PC-3 (cell line): ENCODE results near the gene FBXO38. TPM values are rescaled to one million over a fixed set of nuclear protein-coding genes. Genes with fewer than 3 reads are reported as not detected.

ENCODE experiments used
- ATAC-seq: fragments of 200-7000 bp; cut with Tn5 transposase; 2 replicates; pipeline ENCODE4 v1.9.1; 2020; ENCODE audit warnings: mild to moderate bottlenecking, moderate library complexity
- BruUV-seq: library from RNA; stranded (reverse); fragments of 400-500 nt; replicated peaks from 2 replicates; lab custom pipeline; 2021; lab: Mats Ljungman, UMichigan
- CTCF ChIA-PET: fragments of 300-600 bp; sonication (Branson Sonifier 250); formaldehyde crosslinking; loops from one replicate; lab custom pipeline; 2022; ENCODE audit warnings: antibody characterized with exemption; lab: Charles Lee
- POLR2A ChIA-PET: fragments of 300-600 bp; sonication (Branson Sonifier 250); formaldehyde crosslinking; loops from one replicate; lab custom pipeline; 2022; ENCODE audit warnings: antibody characterized with exemption; ENCODE audit not compliant: unreplicated experiment; lab: Charles Lee
- DNase-seq: peaks from one replicate; pipeline ENCODE4 v3.0.0-alpha.2; 2015
- H2AFZ ChIP-seq: fragments of 300-600 bp; sonication (generic); 2 replicates; pipeline ENCODE4 v1.6.0; 2016; ENCODE audit warnings: antibody characterized with exemption, low read length
- H3F3A ChIP-seq: fragments of 300-600 bp; sonication (generic); one replicate; pipeline ENCODE4 v1.6.0; 2017; ENCODE audit warnings: antibody characterized with exemption, low read length, control low read depth, mild to moderate bottlenecking; ENCODE audit not compliant: unreplicated experiment
- H3K27ac ChIP-seq: fragments of 300-600 bp; sonication (generic); 2 replicates; pipeline ENCODE4 v1.5.1; 2016; ENCODE audit warnings: mild to moderate bottlenecking, low read length
- H3K27me3 ChIP-seq: fragments of 300-600 bp; sonication (generic); 2 replicates; pipeline ENCODE4 v1.6.1; 2016; ENCODE audit warnings: low read length, mixed read lengths
- H3K36me3 ChIP-seq: fragments of 300-600 bp; sonication (generic); 2 replicates; pipeline ENCODE4 v1.6.1; 2016; ENCODE audit warnings: low read depth, mixed run types, low read length, mixed read lengths
- H3K4me1 ChIP-seq: fragments of 300-600 bp; sonication (generic); 2 replicates; pipeline ENCODE4 v1.5.1; 2016; ENCODE audit warnings: low read length; ENCODE audit not compliant: insufficient read depth
- H3K4me2 ChIP-seq: fragments of 300-600 bp; sonication (generic); 2 replicates; pipeline ENCODE4 v1.6.0; 2016; ENCODE audit warnings: low read length
- H3K4me3 ChIP-seq: fragments of 300-600 bp; sonication (generic); 2 replicates; pipeline ENCODE4 v1.5.1; 2016; ENCODE audit warnings: mild to moderate bottlenecking, low read length, mixed read lengths
- H3K79me2 ChIP-seq: fragments of 300-600 bp; sonication (generic); 2 replicates; pipeline ENCODE4 v1.6.1; 2017; ENCODE audit warnings: low read length, mixed read lengths
- H3K9ac ChIP-seq: fragments of 300-600 bp; sonication (generic); 2 replicates; pipeline ENCODE4 v1.6.0; 2016; ENCODE audit warnings: mild to moderate bottlenecking, low read length
- H3K9me2 ChIP-seq: fragments of 300-600 bp; sonication (generic); replicated peaks from 2 replicates; pipeline ENCODE4 v1.6.1; 2016; ENCODE audit warnings: mixed run types, low read length, mixed read lengths
- H3K9me3 ChIP-seq: fragments of 300-600 bp; sonication (generic); 2 replicates; pipeline ENCODE4 v1.6.1; 2016; ENCODE audit warnings: low read length, mixed read lengths
- H4K20me1 ChIP-seq: fragments of 300-600 bp; sonication (generic); 2 replicates; pipeline ENCODE4 v1.6.1; 2016; ENCODE audit warnings: low read length, mixed read lengths
- EZH2 ChIP-seq: fragments of 300-600 bp; sonication (generic); IDR thresholded peaks from one replicate; pipeline ENCODE4 v1.6.1; 2017; ENCODE audit warnings: antibody characterized with exemption, mild to moderate bottlenecking, low read length; ENCODE audit not compliant: unreplicated experiment
- EZH2phosphoT487 ChIP-seq: fragments of 300-600 bp; sonication (generic); IDR thresholded peaks from 2 replicates; pipeline ENCODE4 v1.6.1; 2018; ENCODE audit warnings: mild to moderate bottlenecking, antibody characterized with exemption, low read length, borderline replicate concordance
- intact Hi-C: fragments of 100-400 bp; cut with micrococcal nuclease; formaldehyde crosslinking; loops from 2 replicates; pipeline ENCODE4 v1.9.0; 2023
- total RNA-seq: library from RNA; depleted of rRNA; stranded (reverse); fragments of >200 nt; gene quantifications from 2 replicates; pipeline ENCODE4 v1.2.3, GENCODE V29; 2014
- TF ChIP-seq, protein P1 (sequence below): fragments of 300-600 bp; sonication (generic); conservative IDR thresholded peaks from 2 replicates; pipeline ENCODE4 v1.5.1; 2017; ENCODE audit warnings: antibody characterized with exemption, low read depth, mild to moderate bottlenecking, low read length

The FBXO38 gene
- total RNA-seq, 1 experiment from 2014 or later, result 42.7 TPM

DNA sequence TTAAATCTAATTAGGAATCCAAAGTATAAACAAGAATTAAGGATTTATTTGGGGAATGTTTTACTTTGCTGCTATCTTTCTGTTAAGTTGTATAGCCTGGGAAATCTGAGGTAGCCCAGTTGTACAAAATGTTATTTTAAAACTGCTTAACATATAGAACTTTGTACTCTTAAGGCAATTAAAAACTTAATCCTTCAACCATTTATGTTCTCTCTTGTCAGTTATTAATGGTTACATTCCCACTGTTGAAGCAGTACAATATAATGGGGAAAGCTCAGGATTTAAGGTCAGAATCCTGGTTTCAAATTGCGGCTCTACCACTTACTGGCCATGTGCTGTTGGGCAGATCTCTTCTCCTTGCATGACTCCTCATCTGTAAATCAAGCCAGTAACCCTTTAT, 32.7 kb downstream of the FBXO38 start:
- no TSS peak for BruUV-seq
- Histone ChIP-seq H3K4me3 (no peak overlapping the region), H3K27me3 (no peaks in the 10 kb centered on the region), H3K4me1 (0 out of 2 replicates have a peak, but pooled peaks cover 4% of the 10 kb centered on the region), H3K9me2 (no peaks in the 10 kb centered on the region), H3K79me2 (no peaks in the 10 kb centered on the region), H2AFZ (no peak overlapping the region), H3K9ac (no peak overlapping the region), H3K9me3 (no peaks in the 10 kb centered on the region), H3K4me2 (no peak overlapping the region), H3K36me3 (peaks cover 65% of the 10 kb centered on the region), H3K27ac (peak overlapping the region; percentile 32; the same call in 1 of the 2 replicates), H4K20me1 (no peaks in the 10 kb centered on the region), H3F3A (no peaks in the 10 kb centered on the region)
- CTCF ChIA-PET, result interaction anchor here (0.5 kb wide), 1 partner anchor 22 kb away, joined by 5 read pairs; no protein-coding TSS in a partner anchor
- DNase-seq, result no peak
- TF ChIP-seq, protein P1, sequence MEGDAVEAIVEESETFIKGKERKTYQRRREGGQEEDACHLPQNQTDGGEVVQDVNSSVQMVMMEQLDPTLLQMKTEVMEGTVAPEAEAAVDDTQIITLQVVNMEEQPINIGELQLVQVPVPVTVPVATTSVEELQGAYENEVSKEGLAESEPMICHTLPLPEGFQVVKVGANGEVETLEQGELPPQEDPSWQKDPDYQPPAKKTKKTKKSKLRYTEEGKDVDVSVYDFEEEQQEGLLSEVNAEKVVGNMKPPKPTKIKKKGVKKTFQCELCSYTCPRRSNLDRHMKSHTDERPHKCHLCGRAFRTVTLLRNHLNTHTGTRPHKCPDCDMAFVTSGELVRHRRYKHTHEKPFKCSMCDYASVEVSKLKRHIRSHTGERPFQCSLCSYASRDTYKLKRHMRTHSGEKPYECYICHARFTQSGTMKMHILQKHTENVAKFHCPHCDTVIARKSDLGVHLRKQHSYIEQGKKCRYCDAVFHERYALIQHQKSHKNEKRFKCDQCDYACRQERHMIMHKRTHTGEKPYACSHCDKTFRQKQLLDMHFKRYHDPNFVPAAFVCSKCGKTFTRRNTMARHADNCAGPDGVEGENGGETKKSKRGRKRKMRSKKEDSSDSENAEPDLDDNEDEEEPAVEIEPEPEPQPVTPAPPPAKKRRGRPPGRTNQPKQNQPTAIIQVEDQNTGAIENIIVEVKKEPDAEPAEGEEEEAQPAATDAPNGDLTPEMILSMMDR, result no peak
- TF ChIP-seq EZH2, result no peak
- no peak for TF ChIP-seq EZH2phosphoT487
- intact Hi-C loops, result no loop called here
- no peak for ATAC-seq
- POLR2A ChIA-PET, result no interaction called here

DNA sequence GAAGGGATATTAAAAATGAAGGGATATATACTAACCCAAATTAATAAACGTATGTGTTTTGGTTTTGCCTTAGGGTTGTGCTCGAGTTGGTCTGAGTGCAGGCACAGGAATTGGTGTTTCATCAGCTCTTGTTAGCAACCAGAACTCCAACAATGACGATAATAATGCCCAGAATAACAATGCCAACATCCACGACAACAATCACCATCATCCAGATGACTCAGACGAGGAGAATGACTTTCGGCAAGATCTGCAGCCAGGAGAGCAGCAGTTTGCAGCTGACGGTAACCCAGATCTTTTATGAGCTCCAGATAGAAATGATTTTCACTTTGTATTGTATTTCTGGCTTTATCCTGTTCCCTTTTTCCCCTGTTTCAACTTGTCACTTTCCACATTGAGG, 33.2 kb downstream of the FBXO38 start:
- 0 out of 2 replicates have a peak, but pooled peaks cover 4% of the 10 kb centered on the region for H3K4me1 ChIP-seq
- no TSS peak for BruUV-seq
- ATAC-seq (peak; percentile 91), DNase-seq (peak; percentile 63)
- H3K36me3 ChIP-seq, result peaks cover 63% of the 10 kb centered on the region
- no peaks in the 10 kb centered on the region for H3K9me2 ChIP-seq
- H3K4me3 ChIP-seq, result no peak overlapping the region
- ChIA-PET CTCF (no interaction called here), POLR2A (interaction anchor here (0.7 kb wide), 1 partner anchor 636 kb away, joined by 5 read pairs; no protein-coding TSS in a partner anchor)
- no peaks in the 10 kb centered on the region for H3K27me3 ChIP-seq
- H3K9me3 ChIP-seq, result no peaks in the 10 kb centered on the region
- no peak for TF ChIP-seq EZH2phosphoT487
- TF ChIP-seq, protein P1, result no peak
- no peak for TF ChIP-seq EZH2
- no peaks in the 10 kb centered on the region for H4K20me1 ChIP-seq
- no peak overlapping the region for H2AFZ ChIP-seq
- intact Hi-C loops, result no loop called here
- no peak overlapping the region for H3K4me2 ChIP-seq
- H3K79me2 ChIP-seq, result no peaks in the 10 kb centered on the region
- H3F3A ChIP-seq, result no peaks in the 10 kb centered on the region
- peak overlapping the region; percentile 23; the same call in 1 of the 2 replicates for H3K27ac ChIP-seq
- no peak overlapping the region for H3K9ac ChIP-seq

GRCh38 chr5:148418511-148418910, 34.8 kb downstream of the FBXO38 start:
- no peak overlapping the region for H3K4me3 ChIP-seq
- no peak overlapping the region for H3K27ac ChIP-seq
- no peaks in the 10 kb centered on the region for H3F3A ChIP-seq
- H3K9ac ChIP-seq, result no peak overlapping the region
- H3K9me3 ChIP-seq, result no peaks in the 10 kb centered on the region
- H3K9me2 ChIP-seq, result no peaks in the 10 kb centered on the region
- H3K36me3 ChIP-seq, result peaks cover 68% of the 10 kb centered on the region
- no peaks in the 10 kb centered on the region for H3K27me3 ChIP-seq
- intact Hi-C loops, result no loop called here
- CTCF ChIA-PET, result no interaction called here
- no peaks in the 10 kb centered on the region for H4K20me1 ChIP-seq
- H2AFZ ChIP-seq, result no peak overlapping the region
- TF ChIP-seq EZH2 (no peak), EZH2phosphoT487 (no peak)
- TF ChIP-seq, protein P1, result no peak
- BruUV-seq, result no TSS peak
- DNase-seq, result no peak
- no peaks in the 10 kb centered on the region for H3K79me2 ChIP-seq
- no peak overlapping the region for H3K4me2 ChIP-seq
- 0 out of 2 replicates have a peak, but pooled peaks cover 4% of the 10 kb centered on the region for H3K4me1 ChIP-seq
- POLR2A ChIA-PET, result interaction anchor here (0.6 kb wide), 1 partner anchor 25 kb away, joined by 3 read pairs; no protein-coding TSS in a partner anchor
- ATAC-seq, result no peak
